H1 (cell line): Measurements from ENCODE around the gene TNXB. TPM values are rescaled to one million over a fixed set of nuclear protein-coding genes. Genes with fewer than 3 reads are reported as not detected.
A peak's percentile ranks its signal among the peaks of the same experiment; 100 is the strongest.

Experiments used
- CTCF ChIA-PET: fragments of 300-600 bp; sonication (Branson Sonifier 250); formaldehyde crosslinking; loops from one replicate; lab custom pipeline; 2021; ENCODE audit not compliant: partially characterized antibody; lab: Charles Lee
- POLR2A ChIA-PET: fragments of 300-600 bp; sonication (Branson Sonifier 250); formaldehyde crosslinking; loops from one replicate; lab custom pipeline; 2021; ENCODE audit warnings: inconsistent platforms; ENCODE audit not compliant: partially characterized antibody; lab: Charles Lee
- DNase-seq, 2 experiments: peaks; one replicate each; pipeline versions ENCODE4 v3.0.0 to v3.0.0-alpha.2; 2010 to 2022; ENCODE audit warnings: low spot score in 2 of 2, low read depth in 1 of 2, mixed read lengths in 1 of 2
- FAIRE-seq: peaks from 2 replicates; lab custom pipeline; 2011; peaks lifted over from hg19 to GRCh38; lab: Jason Lieb, UNC
- H2AFZ ChIP-seq: 2 replicates; pipeline ENCODE4 v1.8.1; 2012; ENCODE audit warnings: low read length, inconsistent platforms
- H2AK5ac ChIP-seq: 2 replicates; pipeline ENCODE4 v1.6.1; 2013; ENCODE audit warnings: low read depth, low read length
- H2BK120ac ChIP-seq: replicated peaks from 2 replicates; pipeline ENCODE3; 2013; ENCODE audit warnings: low read depth, low read length, inconsistent platforms
- H2BK12ac ChIP-seq: 2 replicates; pipeline ENCODE4 v1.6.1; 2013; ENCODE audit warnings: low read depth, low read length
- H2BK15ac ChIP-seq: 2 replicates; pipeline ENCODE4 v1.6.1; 2013; ENCODE audit warnings: low read length
- H2BK20ac ChIP-seq: 2 replicates; pipeline ENCODE4 v1.6.1; 2013; ENCODE audit warnings: low read length
- H2BK5ac ChIP-seq: 2 replicates; pipeline ENCODE4 v1.6.1; 2013; ENCODE audit warnings: low read depth, low read length
- H3K14ac ChIP-seq: 2 replicates; pipeline ENCODE4 v1.6.1; 2013; ENCODE audit warnings: inconsistent platforms; ENCODE audit not compliant: insufficient read length
- H3K18ac ChIP-seq: 2 replicates; pipeline ENCODE4 v1.6.1; 2013; ENCODE audit warnings: low read length; ENCODE audit errors: extremely low read depth
- H3K23ac ChIP-seq: 2 replicates; pipeline ENCODE4 v1.6.1; 2013; ENCODE audit warnings: inconsistent platforms; ENCODE audit not compliant: insufficient read length
- H3K23me2 ChIP-seq: 2 replicates; pipeline ENCODE4 v1.6.1; 2013; ENCODE audit warnings: low read depth, low read length
- H3K27ac ChIP-seq: 2 replicates; pipeline ENCODE4 v1.6.1; 2011; ENCODE audit warnings: low read depth, low read length, inconsistent platforms
- H3K27me3 ChIP-seq, 4 experiments: replicated peaks in 1 of 4; 1 replicate in 1 of 4; 2 replicates in 3 of 4; pipeline versions ENCODE4 v1.6.1 to v1.8.1; 2011 to 2013; ENCODE audit warnings: low read length in 3 of 4, mild to moderate bottlenecking in 3 of 4, inconsistent platforms in 2 of 4, mixed read lengths in 2 of 4, moderate library complexity in 1 of 4; ENCODE audit not compliant: control insufficient read depth in 3 of 4, insufficient read depth in 3 of 4; ENCODE audit errors: extremely low read depth in 1 of 4
- H3K36me3 ChIP-seq, 4 experiments: 2 replicates each; pipeline versions ENCODE4 v1.6.1 to v1.8.1; 2011 to 2013; ENCODE audit warnings: mild to moderate bottlenecking in 4 of 4, low read length in 3 of 4, moderate library complexity in 2 of 4, control low read depth in 1 of 4, inconsistent platforms in 1 of 4; ENCODE audit not compliant: insufficient read depth in 4 of 4, control insufficient read depth in 2 of 4
- H3K4ac ChIP-seq: replicated peaks from 2 replicates; pipeline ENCODE3; 2013; ENCODE audit warnings: low read length, low read depth, mixed read lengths, inconsistent platforms; ENCODE audit not compliant: insufficient read length
- H3K4me1 ChIP-seq, 4 experiments: replicated peaks in 1 of 4; 1 replicate in 1 of 4; 2 replicates in 3 of 4; pipeline versions ENCODE4 v1.6.1 to v1.8.1; 2011 to 2013; ENCODE audit warnings: low read length in 3 of 4, inconsistent platforms in 2 of 4, mixed read lengths in 1 of 4; ENCODE audit not compliant: insufficient read depth in 4 of 4, control insufficient read depth in 3 of 4
- H3K4me2 ChIP-seq, 2 experiments: 2 replicates each; pipeline versions ENCODE4 v1.6.1 to v1.8.1; 2011 to 2013; ENCODE audit warnings: low read depth in 2 of 2, low read length in 2 of 2, control low read depth in 1 of 2, inconsistent platforms in 1 of 2, mild to moderate bottlenecking in 1 of 2; ENCODE audit not compliant: insufficient read depth in 1 of 2
- H3K4me3 ChIP-seq, 4 experiments: fragments of 200-600, 300-600 bp in 1 of 4; sonication (generic), shearing (Covaris generic), sonication (Bioruptor Twin) in 1 of 4; 2 replicates each; pipeline versions ENCODE4 v1.5.1 to v1.8.1; 2011 to 2016; ENCODE audit warnings: low read length in 4 of 4, low read depth in 3 of 4, control low read depth in 2 of 4, inconsistent platforms in 2 of 4, mild to moderate bottlenecking in 2 of 4, mixed read lengths in 1 of 4, moderate library complexity in 1 of 4; ENCODE audit not compliant: insufficient read depth in 2 of 4; ENCODE audit errors: extremely low read depth in 1 of 4
- H3K56ac ChIP-seq: replicated peaks from 2 replicates; pipeline ENCODE3; 2013; ENCODE audit warnings: low read depth, mild to moderate bottlenecking, mixed read lengths, low read length, inconsistent platforms; ENCODE audit not compliant: insufficient read length
- H3K79me1 ChIP-seq: 2 replicates; pipeline ENCODE4 v1.6.1; 2013; ENCODE audit warnings: low read depth, low read length, control low read depth
- H3K79me2 ChIP-seq, 2 experiments: 2 replicates each; pipeline versions ENCODE4 v1.6.1 to v1.8.1; 2012 to 2013; ENCODE audit warnings: low read length in 2 of 2, mild to moderate bottlenecking in 2 of 2, inconsistent platforms in 1 of 2; ENCODE audit not compliant: insufficient read depth in 2 of 2, control insufficient read depth in 1 of 2
- H3K9ac ChIP-seq, 4 experiments: replicated peaks in 1 of 4; 1 replicate in 1 of 4; 2 replicates in 3 of 4; pipeline versions ENCODE4 v1.6.1 to v1.8.1; 2011 to 2013; ENCODE audit warnings: low read depth in 3 of 4, low read length in 3 of 4, control low read depth in 2 of 4, mild to moderate bottlenecking in 2 of 4, moderate library complexity in 2 of 4, inconsistent platforms in 1 of 4; ENCODE audit errors: extremely low read depth in 1 of 4
- H3K9me3 ChIP-seq, 2 experiments: 2 replicates each; pipeline versions ENCODE4 v1.6.1 to v1.8.1; 2012 to 2013; ENCODE audit warnings: mild to moderate bottlenecking in 2 of 2, moderate library complexity in 2 of 2, control low read depth in 1 of 2, inconsistent platforms in 1 of 2, low read depth in 1 of 2, low read length in 1 of 2, mixed read lengths in 1 of 2; ENCODE audit not compliant: insufficient read depth in 2 of 2
- H4K20me1 ChIP-seq, 2 experiments: replicated peaks in 1 of 2; 2 replicates each; pipeline versions ENCODE3 to v1.8.1; 2011 to 2013; ENCODE audit warnings: inconsistent platforms in 2 of 2, low read length in 2 of 2, mild to moderate bottlenecking in 1 of 2; ENCODE audit not compliant: insufficient read depth in 2 of 2, control insufficient read depth in 1 of 2
- H4K5ac ChIP-seq: 2 replicates; pipeline ENCODE4 v1.6.1; 2013; ENCODE audit warnings: low read length, low read depth, mixed read lengths, inconsistent platforms; ENCODE audit not compliant: insufficient read length
- H4K8ac ChIP-seq: 2 replicates; pipeline ENCODE4 v1.8.0; 2013; ENCODE audit warnings: mild to moderate bottlenecking, moderate library complexity, low read length, inconsistent platforms; ENCODE audit not compliant: insufficient read depth; ENCODE audit errors: extremely low read depth
- H4K91ac ChIP-seq: replicated peaks from 2 replicates; pipeline ENCODE3; 2013; ENCODE audit warnings: low read length, mixed read lengths, inconsistent platforms; ENCODE audit not compliant: insufficient read length
- ASH2L ChIP-seq: fragments of 200-600, 300-600 bp; sonication (generic); IDR thresholded peaks from one replicate; pipeline ENCODE4 v1.7.1; 2017; ENCODE audit warnings: low read length
- ATF3 ChIP-seq: IDR thresholded peaks from 2 replicates; pipeline ENCODE4 v1.6.1; 2011; ENCODE audit warnings: low read depth, mild to moderate bottlenecking, low read length; ENCODE audit not compliant: insufficient read depth
- BRCA1 ChIP-seq: IDR thresholded peaks from 2 replicates; pipeline ENCODE4 v1.6.1; 2012; ENCODE audit warnings: low read depth, low read length, improper control_type of control experiment
- JUND ChIP-seq: IDR thresholded peaks from 2 replicates; pipeline ENCODE4 v1.6.1; 2011; ENCODE audit warnings: mild to moderate bottlenecking, improper control_type of control experiment, low read length
- KDM4A ChIP-seq: IDR thresholded peaks from one replicate; pipeline ENCODE4 v1.7.1; 2012; ENCODE audit warnings: low read depth, mild to moderate bottlenecking, moderate library complexity, low read length, inconsistent platforms; ENCODE audit not compliant: severe bottlenecking
- RNF2 ChIP-seq: fragments of 200-900, 300-1000 bp; sonication (generic); IDR thresholded peaks from 2 replicates; pipeline ENCODE4 v1.7.1; 2016; ENCODE audit warnings: borderline replicate concordance, low read depth, mild to moderate bottlenecking, antibody characterized with exemption, low read length; ENCODE audit not compliant: poor library complexity, severe bottlenecking; ENCODE audit errors: missing control alignments
- SRF ChIP-seq: IDR thresholded peaks from 2 replicates; pipeline ENCODE4 v1.6.1; 2011; ENCODE audit warnings: mild to moderate bottlenecking, low read depth, low read length, moderate library complexity
- WGBS, 2 experiments: shearing (Covaris generic) in 1 of 2; methylation state at CpG; one replicate each; pipeline versions ENCODE4 v1.1.6 to v1.1.7; 2013 to 2015; ENCODE audit warnings: low lambda C conversion rate in 2 of 2, mixed read lengths in 2 of 2, inconsistent platforms in 1 of 2, low coverage in 1 of 2, missing lambda C conversion rate in 1 of 2; ENCODE audit not compliant: insufficient replicate concordance in 2 of 2, insufficient coverage in 1 of 2, insufficient read length in 1 of 2; ENCODE audit errors: extremely low coverage in 1 of 2, missing lambda C conversion rate in 1 of 2; 5-methylcytosine and 5-hydroxymethylcytosine counted together
- polyA plus RNA-seq, 7 experiments: library from polyadenylated mRNA; depleted of rRNA in 3 of 7; stranded (reverse) in 5 of 7; unstranded in 2 of 7; fragments of >200 nt in 5 of 7; fragments of 200-250 nt in 2 of 7; gene quantifications; 1 replicate in 5 of 7; 2 replicates in 1 of 7; 4 replicates in 1 of 7; pipeline versions ENCODE4 v1.2.1 to v1.2.3, GENCODE V29; 2011 to 2013; ENCODE audit warnings: missing spikeins in 2 of 7, mixed read lengths in 2 of 7
- total RNA-seq: library from RNA; stranded (reverse); fragmentation: NEBNext Ultra II Directional; extraction: Animal tissue kit (Norgen Biotek cat#: 25700); gene quantifications from 2 replicates; pipeline ENCODE4 v1.2.1, GENCODE V29; 2021

Gene TNXB
- total and polyA plus RNA-seq, 2 of the 8 experiments (the other 6 are each of a cell fraction or from before 2014, with no cell fraction given), result 3.1 to 4.8 TPM

- Histone ChIP-seq H3K56ac (no peak overlapping the region), H3K14ac (no peak overlapping the region), H4K5ac (no peak overlapping the region), H3K4me1 (peaks cover 0 to 16% (median 7%) of the 10 kb centered on the region in 4 experiments; a peak in 5 of 7 replicates), H4K91ac (no peak overlapping the region), H3K9me3 (no peaks in the 10 kb centered on the region), H2BK20ac (no peak overlapping the region), H3K18ac (no peak overlapping the region), H2BK12ac (0 out of 2 replicates have a peak overlapping the region, but pooled peaks have one; percentile 87), H3K4me3 (no peak overlapping the region), H3K27me3 (peaks cover 0 to 13% (median 11%) of the 10 kb centered on the region in 4 experiments; a peak in 5 of 7 replicates), H2BK120ac (no peak overlapping the region), H3K4me2 (no peak overlapping the region), H4K20me1 (no peaks in the 10 kb centered on the region), H3K23me2 (no peaks in the 10 kb centered on the region; the same call in 1 of the 2 replicates), H3K9ac (no peak overlapping the region), H3K23ac (no peak overlapping the region), H3K4ac (no peak overlapping the region), H4K8ac (no peak overlapping the region), H2AK5ac (no peak overlapping the region), H3K79me1 (no peaks in the 10 kb centered on the region), H3K79me2 (no peaks in the 10 kb centered on the region), H2BK5ac (no peak overlapping the region), H2BK15ac (no peak overlapping the region), H3K36me3 (no peaks in the 10 kb centered on the region), H2AFZ (no peak overlapping the region), H3K27ac (no peak overlapping the region)
- ChIA-PET CTCF (interaction anchor here (0.6 to 7.5 kb wide), 9 partner anchors 9 to 1295 kb away, joined by 3 to 61 read pairs (median 4); no protein-coding TSS in a partner anchor), POLR2A (interaction anchor here (1.2 kb wide), 1 partner anchor 63 kb away, joined by 3 read pairs; the partner anchor contains the start of gene PRRT1)
- FAIRE-seq (no peak), DNase-seq (no peak)
- 88% methylated on average over 9 of the region's 10 CpGs; no CpG with 5 or more reads in 1 of the 2 experiments for WGBS, 2 experiments
- TF ChIP-seq ASH2L (no peak), SRF (no peak), BRCA1 (no peak), ATF3 (no peak), JUND (no peak), KDM4A (no peak), RNF2 (no peak)
Observed at GRCh38 chr6:32089082-32089828, 19.9 kb downstream of the TNXB start.
